Daoy (cell line): ENCODE measurements around the gene ELMOD1. TPM values are rescaled to one million over a fixed set of nuclear protein-coding genes. Genes with fewer than 3 reads are reported as not detected.

Experiments used
- DNase-seq: peaks from one replicate; pipeline ENCODE4 v3.0.0-alpha.2; 2015; ENCODE audit warnings: low read depth
- total RNA-seq: library from RNA; depleted of rRNA; stranded (reverse); fragments of >200 nt; shearing (Covaris generic); gene quantifications from 2 replicates; pipeline ENCODE4 v1.2.3, GENCODE V29; 2014

The ELMOD1 gene
- total RNA-seq, 1 experiment from 2014 or later = 1.0 TPM

- no peak for DNase-seq
Measured at GRCh38 chr11:107631931-107632330, 41.0 kb downstream of the ELMOD1 start.

DNA sequence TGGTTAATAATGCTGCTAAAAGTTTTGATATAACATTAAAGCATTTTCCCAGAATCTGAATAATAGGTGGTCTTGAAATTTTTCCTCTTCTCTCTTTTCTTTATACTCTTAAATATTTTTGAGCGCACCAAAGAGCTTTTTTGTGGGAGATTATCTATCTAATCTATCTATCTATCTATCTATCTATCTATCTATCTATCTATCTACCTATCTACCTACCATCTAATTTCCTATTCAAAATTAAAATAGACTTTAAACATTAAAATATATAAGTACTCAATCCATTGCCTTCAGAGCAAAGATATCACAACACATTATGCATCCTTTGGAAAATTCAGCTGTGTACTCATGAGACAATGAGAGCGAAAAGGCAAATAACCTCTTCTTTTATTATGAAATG, 55.8 kb downstream of the ELMOD1 start:
- DNase-seq = no peak

DNA sequence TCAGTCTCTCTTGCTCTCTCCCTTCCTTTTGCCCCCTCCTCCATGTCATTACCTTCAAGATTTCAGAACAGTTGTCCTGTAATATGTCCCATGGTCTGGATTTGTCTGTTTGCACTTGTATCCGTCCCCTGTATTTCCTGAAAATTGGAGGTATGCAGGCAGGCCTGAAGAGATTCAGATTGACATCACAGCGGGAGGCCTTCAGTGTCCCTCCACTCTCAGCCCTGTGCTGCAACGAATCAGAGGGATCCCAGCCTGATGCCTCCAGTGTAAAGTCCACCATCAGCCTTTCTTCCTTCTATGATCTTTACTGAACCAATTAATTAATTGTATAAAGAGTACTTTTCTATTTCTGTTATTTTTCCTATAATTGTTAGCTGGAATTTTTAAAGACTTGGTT, 57.3 kb downstream of the ELMOD1 start:
- DNase-seq = no peak

- no peak for DNase-seq
Measured at GRCh38 chr11:107651672-107652071, 60.7 kb downstream of the ELMOD1 start.

- DNase-seq = no peak
Measured at GRCh38 chr11:107653076-107653475, 62.1 kb downstream of the ELMOD1 start.

DNA sequence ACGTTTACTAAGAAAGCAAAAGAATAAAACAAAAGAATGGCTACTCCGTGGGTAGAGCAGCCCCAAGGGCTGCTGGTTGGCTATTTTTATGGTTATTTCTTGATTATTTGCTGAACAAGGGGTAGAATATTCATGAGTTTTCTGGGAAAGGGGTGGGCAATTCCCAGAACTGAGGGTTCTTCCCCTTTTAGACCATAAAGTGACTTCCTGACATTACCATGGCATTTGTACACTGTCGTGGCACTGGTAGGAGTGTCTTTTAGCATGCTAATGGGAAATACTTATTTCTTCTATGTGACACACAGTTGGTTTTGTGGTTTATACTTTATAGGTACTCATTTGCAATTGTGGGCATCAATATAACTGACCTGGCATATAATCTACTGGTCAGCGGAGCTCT, 64.7 kb downstream of the ELMOD1 start:
- no peak for DNase-seq

DNA sequence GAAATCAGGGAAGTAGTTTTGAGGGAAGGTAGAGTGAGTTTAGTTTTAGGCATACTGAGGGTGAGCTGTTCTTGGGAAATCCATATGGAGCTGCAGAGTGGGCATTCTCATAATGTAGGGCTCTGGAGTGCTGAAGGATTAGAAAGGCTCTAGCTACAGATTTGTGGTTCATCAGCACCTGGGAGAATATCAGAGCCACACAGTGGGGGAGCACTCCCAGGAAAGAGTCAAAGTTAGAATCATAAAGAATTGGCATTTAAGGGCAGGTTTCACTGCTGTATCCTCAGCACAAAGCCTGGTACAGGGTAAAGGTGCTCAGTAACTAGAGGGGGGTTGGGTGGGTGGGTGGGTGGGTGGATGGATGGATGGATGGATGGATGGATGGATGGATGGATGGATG, 68.4 kb downstream of the ELMOD1 start:
- DNase-seq = no peak

- DNase-seq = no peak
Measured at GRCh38 chr11:107660066-107660465, 69.1 kb downstream of the ELMOD1 start.

GRCh38 chr11:107661656-107662055, 70.7 kb downstream of the ELMOD1 start:
- DNase-seq = no peak

GRCh38 chr11:107665018-107665417, 74.1 kb downstream of the ELMOD1 start:
- DNase-seq = no peak

DNA sequence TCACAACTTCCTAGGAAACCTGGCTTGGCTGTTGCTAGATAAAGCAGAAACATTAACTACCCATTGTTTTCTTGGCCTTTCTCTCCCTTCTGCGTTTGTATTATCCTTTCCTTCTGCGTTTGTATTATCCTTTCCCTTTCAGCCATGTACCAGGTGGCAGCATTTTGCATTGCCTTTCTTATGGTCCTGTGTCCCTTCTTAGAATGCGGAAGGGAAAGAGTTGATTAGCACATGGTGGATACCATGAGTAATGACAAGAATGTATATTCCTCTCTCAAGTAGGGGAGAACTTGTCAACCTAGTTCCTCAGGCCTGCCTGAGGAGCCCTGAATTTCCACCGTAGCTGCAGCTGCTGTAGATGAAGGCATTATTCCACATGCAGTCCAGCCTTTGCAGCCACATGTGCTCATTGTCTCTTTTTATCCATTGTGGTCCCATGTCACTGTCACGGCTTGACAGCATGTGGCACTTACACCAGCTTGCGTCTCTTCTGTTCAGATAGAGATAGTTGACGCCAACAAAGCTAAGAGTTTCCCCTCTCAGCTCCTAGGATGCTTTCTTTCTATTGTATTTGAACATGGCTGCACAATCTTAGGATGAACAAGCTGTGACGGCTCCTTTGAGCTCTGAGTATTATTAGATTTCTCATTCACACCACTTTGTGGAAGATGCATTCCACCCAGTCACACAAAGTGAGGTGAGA, 76.1 kb downstream of the ELMOD1 start:
- no peak for DNase-seq

- DNase-seq = no peak
Measured at GRCh38 chr11:107669191-107669740, 78.3 kb downstream of the ELMOD1 start.

- no peak for DNase-seq
Measured at GRCh38 chr11:107669893-107670601, 79.1 kb downstream of the ELMOD1 start.

- DNase-seq = no peak
Measured at GRCh38 chr11:107675902-107676301, 85.0 kb downstream of the ELMOD1 start.

DNA sequence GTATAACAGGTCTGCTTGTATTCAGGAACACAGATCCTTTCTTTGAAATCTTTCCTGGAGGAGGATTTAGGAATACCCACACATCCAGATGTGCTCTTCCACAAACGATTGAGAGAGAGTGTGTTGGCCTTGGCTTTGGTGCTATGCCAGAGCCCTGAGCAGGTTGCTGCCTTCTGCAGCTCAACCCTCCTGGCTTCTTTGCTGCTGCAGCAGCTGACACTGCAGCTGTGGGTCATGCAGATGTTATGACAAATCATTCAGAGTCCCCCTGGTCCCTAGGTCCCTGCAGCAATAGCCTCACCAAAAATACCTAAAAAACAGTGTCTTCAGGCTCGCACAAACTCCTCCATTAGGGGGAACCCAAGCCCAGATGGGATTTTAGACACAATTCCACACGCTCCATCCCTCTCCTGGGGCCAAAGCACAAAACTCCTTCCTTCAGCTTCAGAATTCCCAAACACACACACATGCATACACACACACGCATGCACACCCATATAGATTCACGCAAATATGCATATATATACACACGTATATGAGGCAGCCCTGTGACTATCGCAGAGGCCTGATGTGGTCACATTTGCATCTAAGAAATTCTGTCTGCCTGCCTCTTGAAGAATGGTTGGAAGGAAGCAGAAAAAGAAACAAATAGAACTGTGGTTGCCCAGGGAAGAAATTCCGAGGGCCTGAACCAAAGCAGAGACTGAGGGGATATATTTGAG, 85.5 kb downstream of the ELMOD1 start:
- no peak for DNase-seq

GRCh38 chr11:107677924-107678631, 87.1 kb downstream of the ELMOD1 start:
- DNase-seq = no peak

DNA sequence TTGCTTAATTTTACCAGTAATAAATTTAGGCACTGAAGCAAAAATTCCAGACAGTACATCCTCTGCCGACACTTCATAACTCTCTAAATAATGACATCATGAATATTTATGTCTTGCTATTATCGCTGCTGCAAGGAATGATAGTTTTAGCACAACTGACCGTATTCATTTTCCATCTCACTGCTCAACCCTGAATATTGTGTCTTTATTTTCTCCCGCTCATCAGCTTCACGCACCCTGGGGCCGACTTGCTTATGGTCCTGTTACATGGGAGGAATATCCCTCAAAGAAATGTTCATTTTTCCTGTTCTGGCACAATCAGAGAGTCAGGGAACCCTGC, 87.7 kb downstream of the ELMOD1 start:
- DNase-seq = no peak

DNA sequence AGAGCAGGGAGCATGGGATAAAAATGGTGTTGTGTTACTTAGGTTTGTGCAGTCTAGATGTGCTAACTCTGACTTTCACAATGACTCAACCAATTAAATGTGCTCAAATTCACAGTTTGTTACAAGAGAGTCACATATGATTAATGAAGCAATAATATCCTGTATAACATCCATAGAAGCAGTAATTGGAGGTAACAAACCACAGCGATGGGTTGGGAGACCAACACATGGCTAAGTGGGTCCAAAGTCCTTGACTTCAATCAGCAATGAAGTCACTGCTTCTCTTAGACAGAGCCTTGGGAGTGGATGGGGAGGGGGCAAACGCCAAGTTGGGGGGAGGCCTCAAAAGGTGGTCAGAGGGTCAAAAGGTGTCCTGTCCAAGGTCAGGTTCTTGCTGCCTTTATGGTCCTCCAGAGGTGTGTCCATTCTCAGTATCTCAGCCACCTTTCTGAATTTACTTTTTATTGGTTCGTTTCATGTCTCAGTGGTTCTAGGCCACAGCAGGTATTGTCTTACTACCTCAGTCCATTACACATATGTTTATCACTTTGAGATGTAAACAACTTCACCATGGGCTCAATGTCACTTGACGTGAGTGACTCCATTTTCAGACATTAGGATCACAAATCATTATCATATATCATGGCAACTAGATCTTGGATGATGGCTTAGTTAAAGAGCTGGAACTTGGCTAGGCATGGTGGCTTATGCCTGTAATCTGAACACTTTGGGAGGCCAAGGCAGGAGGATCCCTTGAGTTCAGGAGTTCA, 88.5 kb downstream of the ELMOD1 start:
- DNase-seq = no peak

GRCh38 chr11:107682171-107682570, 91.2 kb downstream of the ELMOD1 start:
- no peak for DNase-seq

DNA sequence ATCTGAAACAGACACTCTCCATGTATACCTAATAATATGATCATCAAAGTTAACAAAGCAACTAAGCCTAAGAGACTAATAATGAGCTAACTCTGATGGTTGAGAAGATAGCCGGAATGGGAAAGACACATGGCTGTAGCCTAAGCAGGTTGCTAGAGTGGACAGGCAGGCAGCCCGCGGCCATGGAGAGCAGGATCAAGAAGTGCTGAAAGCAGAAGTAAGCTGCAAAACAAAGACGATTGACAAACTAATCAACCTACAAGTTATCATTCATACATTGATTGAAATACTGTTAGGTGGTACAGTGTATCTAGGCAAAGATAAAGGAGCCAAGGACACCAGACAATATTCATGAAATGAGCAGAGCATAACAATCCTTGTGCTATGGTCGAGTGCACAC, 91.6 kb downstream of the ELMOD1 start:
- DNase-seq = no peak

- no peak for DNase-seq
Measured at GRCh38 chr11:107683061-107683460, 92.1 kb downstream of the ELMOD1 start.
